ENCODE results near the gene SEC14L5. TPM values are rescaled to one million over a fixed set of nuclear protein-coding genes. Genes with fewer than 3 reads are reported as not detected.

Gene SEC14L5
- total and polyA plus RNA-seq, 2 donors (not counting 3 experiments of a cell fraction or from before 2014, with no cell fraction given): not detected

Other genes starting within 250 kb of the SEC14L5 start
- 22.5 and 24.0 TPM in 2 replicates for gene ANKS3, start 224.1 kb upstream of the SEC14L5 start, total RNA-seq
- 13.9 and 14.2 TPM in 2 replicates for gene ANKS3, start 224.1 kb upstream of the SEC14L5 start, polyA plus RNA-seq
- gene DNAAF8, start 223.8 kb upstream of the SEC14L5 start, total RNA-seq: 1.0 TPM in 1 of 2 replicates, not detected in the other
- gene DNAAF8, start 223.8 kb upstream of the SEC14L5 start, polyA plus RNA-seq: 0.49 and 0.58 TPM in 2 replicates
- 12.2 and 13.5 TPM in 2 replicates for gene ZNF500, start 191.2 kb upstream of the SEC14L5 start, total RNA-seq
- gene ZNF500, start 191.2 kb upstream of the SEC14L5 start, polyA plus RNA-seq: 8.6 and 12.8 TPM in 2 replicates
- gene SEPTIN12, start 170.0 kb upstream of the SEC14L5 start, total RNA-seq: not detected in 2 replicates
- not detected in 2 replicates for gene SEPTIN12, start 170.0 kb upstream of the SEC14L5 start, polyA plus RNA-seq
- not detected in 2 replicates for gene SMIM22, start 163.0 kb upstream of the SEC14L5 start, total RNA-seq
- not detected in 2 replicates for gene SMIM22, start 163.0 kb upstream of the SEC14L5 start, polyA plus RNA-seq
- 12.0 and 14.7 TPM in 2 replicates for gene ROGDI, start 155.7 kb upstream of the SEC14L5 start, total RNA-seq
- 36.9 TPM in 2 replicates for gene ROGDI, start 155.7 kb upstream of the SEC14L5 start, polyA plus RNA-seq
- 107 TPM in 2 replicates for gene GLYR1, start 111.0 kb upstream of the SEC14L5 start, total RNA-seq
- gene GLYR1, start 111.0 kb upstream of the SEC14L5 start, polyA plus RNA-seq: 44.0 and 47.9 TPM in 2 replicates
- gene UBN1, start 110.8 kb upstream of the SEC14L5 start, total RNA-seq: 44.8 and 45.3 TPM in 2 replicates
- 23.9 and 26.0 TPM in 2 replicates for gene UBN1, start 110.8 kb upstream of the SEC14L5 start, polyA plus RNA-seq
- 0.05 and 0.20 TPM in 2 replicates for gene PPL, start 21.2 kb upstream of the SEC14L5 start, total RNA-seq
- gene PPL, start 21.2 kb upstream of the SEC14L5 start, polyA plus RNA-seq: 0.03 and 0.07 TPM in 2 replicates
- 26.3 and 29.9 TPM in 2 replicates for gene NAGPA, start 75.6 kb downstream of the SEC14L5 start, total RNA-seq
- gene NAGPA, start 75.6 kb downstream of the SEC14L5 start, polyA plus RNA-seq: 29.6 and 35.2 TPM in 2 replicates
- gene C16orf89, start 107.6 kb downstream of the SEC14L5 start, total RNA-seq: not detected in 2 replicates
- not detected in 2 replicates for gene C16orf89, start 107.6 kb downstream of the SEC14L5 start, polyA plus RNA-seq
- gene ALG1, start 113.5 kb downstream of the SEC14L5 start, total RNA-seq: 33.7 and 37.1 TPM in 2 replicates
- gene ALG1, start 113.5 kb downstream of the SEC14L5 start, polyA plus RNA-seq: 43.7 and 46.0 TPM in 2 replicates
- 13.9 and 15.1 TPM in 2 replicates for gene EEF2KMT, start 139.5 kb downstream of the SEC14L5 start, total RNA-seq
- 15.5 and 21.8 TPM in 2 replicates for gene EEF2KMT, start 139.5 kb downstream of the SEC14L5 start, polyA plus RNA-seq

Measured in endothelial cell of umbilical vein (primary cell).